ENCODE results near the gene BASP1.

- TF ChIP-seq CTCF (IDR thresholded peaks at IDR 0.05) (no peak), POLR2A (IDR thresholded peaks at IDR 0.05) (no peak), POLR2AphosphoS5 (IDR thresholded peaks at IDR 0.05) (no peak)
These were observed 100.0 kb downstream of the BASP1 start for GRCh38 chr5:17317473-17317872.
